Measurements from ENCODE around the gene PPP1R14B. TPM values are rescaled to one million over a fixed set of nuclear protein-coding genes. Genes with fewer than 3 reads are reported as not detected.
A peak's percentile ranks its signal among the peaks of the same experiment; 100 is the strongest.

Gene PPP1R14B
- total RNA-seq, 1 donor from 2014 or later = 286 TPM

DNA sequence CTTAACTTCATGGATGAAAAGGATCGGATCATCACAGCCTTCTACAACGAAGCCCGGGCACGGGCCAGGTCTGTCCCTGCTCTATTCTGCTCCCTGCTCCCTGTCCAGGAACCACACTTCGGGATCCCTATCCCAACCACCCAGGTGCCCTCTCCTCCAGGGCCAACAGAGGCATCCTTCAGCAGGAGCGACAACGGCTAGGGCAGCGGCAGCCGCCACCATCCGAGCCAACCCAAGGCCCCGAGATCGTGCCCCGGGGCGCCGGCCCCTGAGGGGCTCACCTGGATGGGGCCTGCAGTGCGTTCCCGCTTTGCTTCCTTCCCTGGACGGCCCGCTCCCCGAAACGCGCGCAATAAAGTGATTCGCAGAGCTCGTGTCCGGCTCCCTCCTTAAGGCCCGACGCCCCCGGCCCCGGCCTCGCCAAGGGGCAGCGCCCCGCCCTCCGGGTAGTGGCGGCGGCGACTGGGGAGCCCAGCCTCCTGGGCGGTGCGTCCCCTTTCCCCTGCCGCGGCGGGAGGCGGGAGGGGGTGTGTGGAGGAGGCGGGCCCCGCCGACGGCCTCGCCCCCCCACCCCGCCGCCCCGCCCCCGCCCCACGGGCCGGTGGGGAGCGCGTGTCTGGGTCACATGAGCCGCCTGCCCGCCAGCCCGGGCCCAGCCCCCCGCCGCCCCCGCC, 12.7 kb downstream of the PPP1R14B start, which contains the start of gene VEGFB:
VEGFB (plus strand) TSS at position 672 of the 674 bp plus-strand sequence. CDS start 250 bp downstream, outside the sequence.
- Mint-ChIP-seq H3K9me3 (no peaks in the 10 kb centered on the region), H3K27me3 (ENCODE audit: low read depth) (no peaks in the 10 kb centered on the region), H3K4me3 (peak within 1 kb of the TSS; percentile 93), H3K36me3 (ENCODE audit: low read depth) (peaks cover 3% of the 10 kb centered on the region), H3K4me1 (peaks cover 24% of the 10 kb centered on the region), H3K27ac (ENCODE audit: unreplicated experiment) (no peak within 1 kb of the TSS)
- TF ChIP-seq, protein P1, sequence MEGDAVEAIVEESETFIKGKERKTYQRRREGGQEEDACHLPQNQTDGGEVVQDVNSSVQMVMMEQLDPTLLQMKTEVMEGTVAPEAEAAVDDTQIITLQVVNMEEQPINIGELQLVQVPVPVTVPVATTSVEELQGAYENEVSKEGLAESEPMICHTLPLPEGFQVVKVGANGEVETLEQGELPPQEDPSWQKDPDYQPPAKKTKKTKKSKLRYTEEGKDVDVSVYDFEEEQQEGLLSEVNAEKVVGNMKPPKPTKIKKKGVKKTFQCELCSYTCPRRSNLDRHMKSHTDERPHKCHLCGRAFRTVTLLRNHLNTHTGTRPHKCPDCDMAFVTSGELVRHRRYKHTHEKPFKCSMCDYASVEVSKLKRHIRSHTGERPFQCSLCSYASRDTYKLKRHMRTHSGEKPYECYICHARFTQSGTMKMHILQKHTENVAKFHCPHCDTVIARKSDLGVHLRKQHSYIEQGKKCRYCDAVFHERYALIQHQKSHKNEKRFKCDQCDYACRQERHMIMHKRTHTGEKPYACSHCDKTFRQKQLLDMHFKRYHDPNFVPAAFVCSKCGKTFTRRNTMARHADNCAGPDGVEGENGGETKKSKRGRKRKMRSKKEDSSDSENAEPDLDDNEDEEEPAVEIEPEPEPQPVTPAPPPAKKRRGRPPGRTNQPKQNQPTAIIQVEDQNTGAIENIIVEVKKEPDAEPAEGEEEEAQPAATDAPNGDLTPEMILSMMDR (conservative IDR thresholded peaks at IDR 0.05) = no peak
- DNase-seq (ENCODE audit: low read depth, low spot score) = no peak

DNA sequence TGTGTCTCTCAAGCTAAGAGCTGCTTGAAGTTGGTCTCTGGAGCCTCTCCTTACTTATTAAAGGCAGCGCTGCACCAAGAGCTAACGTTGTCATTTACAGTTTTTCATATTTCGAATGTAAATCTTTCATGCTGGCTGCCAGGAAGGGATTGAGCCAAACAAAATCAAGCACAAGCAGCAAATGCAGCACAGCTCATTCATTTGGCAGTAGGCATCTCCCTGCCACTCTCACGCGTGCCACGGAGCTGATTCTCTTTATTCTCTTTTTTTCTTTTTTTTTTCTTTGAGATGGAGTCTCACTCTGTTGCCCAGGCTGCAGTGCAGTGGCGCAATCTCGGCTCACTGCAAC, 13.8 kb downstream of the PPP1R14B start:
- H3K27ac Mint-ChIP-seq (ENCODE audit: unreplicated experiment) = no peak overlapping the region
- H3K36me3 Mint-ChIP-seq (ENCODE audit: low read depth) = peaks cover 3% of the 10 kb centered on the region
- peaks cover 24% of the 10 kb centered on the region for H3K4me1 Mint-ChIP-seq
- H3K27me3 Mint-ChIP-seq (ENCODE audit: low read depth) = no peaks in the 10 kb centered on the region
- DNase-seq (ENCODE audit: low read depth, low spot score) = no peak
- peak overlapping the region; percentile 93 for H3K4me3 Mint-ChIP-seq
- TF ChIP-seq, protein P1 (conservative IDR thresholded peaks at IDR 0.05) = no peak
- no peaks in the 10 kb centered on the region for H3K9me3 Mint-ChIP-seq

- TF ChIP-seq, protein P1 (conservative IDR thresholded peaks at IDR 0.05) = no peak
- Mint-ChIP-seq H3K9me3 (no peaks in the 10 kb centered on the region), H3K4me3 (peak overlapping the region; percentile 93), H3K36me3 (ENCODE audit: low read depth) (no peaks in the 10 kb centered on the region), H3K27ac (ENCODE audit: unreplicated experiment) (no peak overlapping the region), H3K27me3 (ENCODE audit: low read depth) (no peaks in the 10 kb centered on the region), H3K4me1 (peaks cover 27% of the 10 kb centered on the region)
- DNase-seq (ENCODE audit: low read depth, low spot score) = no peak
Measured at GRCh38 chr11:64232182-64232966, 14.4 kb downstream of the PPP1R14B start.

GRCh38 chr11:64231546-64231945, 15.2 kb downstream of the PPP1R14B start:
- DNase-seq (ENCODE audit: low read depth, low spot score) = no peak
- no peak overlapping the region for H3K27ac Mint-ChIP-seq (ENCODE audit: unreplicated experiment)
- TF ChIP-seq, protein P1 (conservative IDR thresholded peaks at IDR 0.05) = no peak
- H3K36me3 Mint-ChIP-seq (ENCODE audit: low read depth) = no peaks in the 10 kb centered on the region
- peaks cover 33% of the 10 kb centered on the region for H3K4me1 Mint-ChIP-seq
- H3K9me3 Mint-ChIP-seq = no peaks in the 10 kb centered on the region
- no peaks in the 10 kb centered on the region for H3K27me3 Mint-ChIP-seq (ENCODE audit: low read depth)
- peak overlapping the region; percentile 93 for H3K4me3 Mint-ChIP-seq

DNA sequence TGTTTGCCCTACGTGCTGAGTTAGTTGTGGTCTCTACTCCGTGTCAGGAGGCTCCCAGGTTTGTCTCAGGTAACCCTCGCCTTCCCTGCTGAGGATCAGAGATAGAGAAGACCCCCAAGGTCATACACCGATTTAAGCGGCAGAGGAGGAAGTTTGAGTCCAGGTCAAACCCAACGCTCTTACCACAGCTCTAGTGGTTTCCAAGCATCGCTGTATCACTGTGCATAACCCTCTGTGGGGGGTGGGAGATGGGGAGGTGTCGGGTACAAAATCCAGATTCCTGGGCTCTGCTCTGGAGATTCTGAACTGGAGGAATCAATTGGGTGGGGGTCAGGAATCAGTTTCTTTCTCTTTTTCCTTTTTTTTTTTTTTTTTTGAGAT, 15.8 kb downstream of the PPP1R14B start:
- H3K36me3 Mint-ChIP-seq (ENCODE audit: low read depth) = no peaks in the 10 kb centered on the region
- DNase-seq (ENCODE audit: low read depth, low spot score) = no peak
- no peak overlapping the region for H3K27ac Mint-ChIP-seq (ENCODE audit: unreplicated experiment)
- no peaks in the 10 kb centered on the region for H3K9me3 Mint-ChIP-seq
- no peaks in the 10 kb centered on the region for H3K27me3 Mint-ChIP-seq (ENCODE audit: low read depth)
- TF ChIP-seq, protein P1 (conservative IDR thresholded peaks at IDR 0.05) = no peak
- peaks cover 33% of the 10 kb centered on the region for H3K4me1 Mint-ChIP-seq
- H3K4me3 Mint-ChIP-seq = peak overlapping the region; percentile 93
